Adipocyte (in vitro differentiated cells): ENCODE results near the gene ZNRD2.
A peak's percentile ranks its signal among the peaks of the same experiment; 100 is the strongest.
"Not testable (repeated sequence)": the region's sequence is repeated elsewhere in the genome, so short reads cannot be mapped to it uniquely, and the experiment has no call there.

Experiments
- DNase-seq: peaks from one replicate; pipeline ENCODE4 v3.0.0-alpha.2; 2015; ENCODE audit warnings: low read depth
- H3K27me3 ChIP-seq: replicated peaks from 2 replicates; pipeline ENCODE4 v1.7.0; 2013; ENCODE audit warnings: mild to moderate bottlenecking, low read length, moderate library complexity; ENCODE audit not compliant: control insufficient read depth, insufficient read depth
- H3K36me3 ChIP-seq: 2 replicates; pipeline ENCODE4 v1.7.0; 2013; ENCODE audit warnings: low read length, mild to moderate bottlenecking, moderate library complexity; ENCODE audit not compliant: control insufficient read depth, insufficient read depth, severe bottlenecking
- H3K4me1 ChIP-seq: 2 replicates; pipeline ENCODE4 v1.7.0; 2013; ENCODE audit warnings: mild to moderate bottlenecking, low read length, moderate library complexity; ENCODE audit not compliant: control insufficient read depth, insufficient read depth
- H3K4me3 ChIP-seq: 2 replicates; pipeline ENCODE4 v1.7.0; 2013; ENCODE audit warnings: mild to moderate bottlenecking, low read length, moderate library complexity
- H3K9ac ChIP-seq: 2 replicates; pipeline ENCODE4 v1.7.0; 2013; ENCODE audit warnings: mild to moderate bottlenecking, low read length, moderate library complexity
- H3K9me3 ChIP-seq: 2 replicates; pipeline ENCODE4 v1.7.0; 2013; ENCODE audit warnings: mild to moderate bottlenecking, low read length, moderate library complexity; ENCODE audit not compliant: control insufficient read depth

Gene ZNRD2

DNA sequence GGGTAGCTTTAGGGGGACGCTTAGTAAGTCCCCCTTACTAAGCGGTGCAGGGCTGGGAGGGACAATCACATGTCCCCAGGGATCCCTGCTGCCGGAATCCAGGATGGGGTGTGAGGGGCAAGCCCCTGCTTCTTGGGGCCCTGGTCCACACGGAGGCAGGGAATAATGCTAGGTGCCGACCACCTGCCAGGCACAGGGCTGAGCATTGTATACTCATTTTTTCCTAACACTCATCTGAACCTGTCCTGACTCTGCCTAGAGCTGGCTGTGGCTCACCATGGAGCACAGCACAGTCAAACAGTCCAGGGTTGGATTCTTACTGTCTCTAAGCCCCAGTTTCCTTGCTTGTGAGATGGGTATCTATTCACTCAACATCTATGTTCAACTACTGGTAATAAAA is 10.7 kb upstream of the ZNRD2 start:
- Histone ChIP-seq H3K4me3 (no peak overlapping the region), H3K36me3 (no peaks in the 10 kb centered on the region), H3K9me3 (no peaks in the 10 kb centered on the region), H3K4me1 (peaks cover 53% of the 10 kb centered on the region), H3K9ac (peak overlapping the region; percentile 84), H3K27me3 (no peaks in the 10 kb centered on the region)
- no peak for DNase-seq

DNA sequence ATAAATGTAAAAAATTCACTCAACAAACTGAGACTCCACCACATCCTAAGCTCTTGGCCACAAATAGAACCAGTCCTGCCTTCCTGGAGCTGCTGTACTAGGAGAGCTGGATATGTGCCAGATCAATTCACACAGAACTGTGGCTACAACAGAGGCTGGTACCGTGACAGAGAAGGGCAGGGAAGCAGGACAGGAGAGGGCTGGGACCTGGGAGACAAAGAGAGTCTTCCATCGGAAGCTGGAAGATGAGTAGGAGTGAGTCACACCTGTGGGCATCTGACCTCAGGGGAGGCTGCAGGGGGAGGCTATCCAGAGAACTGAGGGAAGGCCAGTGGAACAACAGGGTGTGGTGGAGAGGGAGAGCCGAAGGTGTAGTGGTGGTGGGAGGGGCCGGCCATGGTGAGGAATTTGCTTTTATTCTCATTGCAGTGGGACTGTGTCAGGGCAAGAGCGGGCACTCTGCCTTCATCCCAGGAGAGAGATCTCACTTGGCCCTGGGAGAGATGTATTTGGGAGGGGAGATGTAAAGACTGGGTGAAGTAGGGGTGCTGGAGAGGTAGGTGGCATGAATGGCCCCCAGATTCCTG is 10.2 kb upstream of the ZNRD2 start:
- no peaks in the 10 kb centered on the region for H3K27me3 ChIP-seq
- no peak overlapping the region for H3K4me3 ChIP-seq
- peak overlapping the region; percentile 84 for H3K9ac ChIP-seq
- no peaks in the 10 kb centered on the region for H3K9me3 ChIP-seq
- H3K4me1 ChIP-seq = peaks cover 53% of the 10 kb centered on the region
- H3K36me3 ChIP-seq = no peaks in the 10 kb centered on the region
- DNase-seq = peak; percentile 53

DNA sequence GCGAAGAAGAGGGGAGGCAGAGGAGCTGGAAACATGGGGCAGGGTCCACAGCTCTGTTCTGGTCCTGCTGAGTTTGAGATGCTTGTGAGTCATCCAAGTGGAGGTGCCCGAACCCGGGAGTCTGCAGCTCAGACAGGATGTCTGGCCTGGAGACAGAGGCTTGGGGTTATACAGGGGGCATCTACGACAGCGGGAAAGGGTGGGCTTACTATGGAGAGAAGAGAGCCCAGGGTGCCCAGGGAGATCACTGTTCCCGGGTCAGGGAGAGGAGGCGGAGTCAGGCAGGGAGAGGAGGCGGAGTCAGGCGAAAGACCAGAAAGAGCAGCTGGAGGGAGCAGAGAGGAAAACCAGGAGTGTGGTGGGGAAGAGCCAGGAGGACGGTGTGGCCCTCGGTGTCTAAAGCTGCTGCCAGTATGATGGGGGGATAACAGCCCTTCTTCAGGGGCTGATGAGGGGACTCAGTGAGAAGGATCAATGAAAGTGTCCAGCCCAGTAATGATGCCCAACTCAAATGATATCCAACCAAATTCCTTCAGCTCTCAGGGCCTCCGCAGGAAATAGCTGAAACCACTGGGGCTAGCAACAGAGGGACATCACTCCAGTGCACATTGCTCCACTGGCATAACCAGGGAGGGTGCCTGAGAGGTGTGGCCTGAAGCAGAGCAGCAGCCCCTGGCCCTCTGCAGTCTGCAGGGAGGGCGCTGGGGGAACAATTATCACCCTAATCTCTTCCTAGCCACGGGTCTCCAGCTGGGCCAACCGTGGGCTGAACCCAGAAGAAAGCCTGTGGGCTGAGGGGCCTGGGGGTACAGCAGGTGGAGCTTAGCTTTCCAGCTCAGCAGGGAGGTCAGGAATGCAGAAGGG is 9.5 kb upstream of the ZNRD2 start:
- no peaks in the 10 kb centered on the region for H3K36me3 ChIP-seq
- H3K4me3 ChIP-seq = no peak overlapping the region
- H3K9me3 ChIP-seq = no peaks in the 10 kb centered on the region
- DNase-seq = peak; percentile 60
- H3K27me3 ChIP-seq = no peaks in the 10 kb centered on the region
- H3K9ac ChIP-seq = no peak overlapping the region
- peaks cover 45% of the 10 kb centered on the region for H3K4me1 ChIP-seq

DNA sequence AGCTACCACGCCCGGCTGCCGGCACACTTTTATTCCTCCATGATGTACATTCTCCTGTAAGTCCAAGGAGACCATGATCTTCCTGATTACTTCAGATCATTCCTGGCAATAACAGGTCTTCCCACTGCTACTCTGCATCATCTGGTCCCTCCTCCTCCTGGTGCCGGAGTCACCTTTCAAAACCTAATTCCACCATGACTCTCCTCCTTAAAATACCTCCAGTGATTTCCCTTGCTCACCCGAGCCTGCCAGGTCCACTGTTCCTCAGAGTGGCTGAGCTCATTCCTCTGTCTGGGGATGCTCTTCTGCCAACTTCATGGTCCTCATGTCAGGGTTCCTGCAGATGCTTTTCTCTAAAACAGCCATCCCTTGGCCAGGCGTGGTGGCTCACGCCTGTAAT is 8.3 kb upstream of the ZNRD2 start:
- no peaks in the 10 kb centered on the region for H3K9me3 ChIP-seq
- no peak overlapping the region for H3K9ac ChIP-seq
- no peak for DNase-seq
- peaks cover 36% of the 10 kb centered on the region for H3K4me1 ChIP-seq
- H3K4me3 ChIP-seq = no peak overlapping the region
- H3K27me3 ChIP-seq = no peaks in the 10 kb centered on the region
- H3K36me3 ChIP-seq = no peaks in the 10 kb centered on the region

DNA sequence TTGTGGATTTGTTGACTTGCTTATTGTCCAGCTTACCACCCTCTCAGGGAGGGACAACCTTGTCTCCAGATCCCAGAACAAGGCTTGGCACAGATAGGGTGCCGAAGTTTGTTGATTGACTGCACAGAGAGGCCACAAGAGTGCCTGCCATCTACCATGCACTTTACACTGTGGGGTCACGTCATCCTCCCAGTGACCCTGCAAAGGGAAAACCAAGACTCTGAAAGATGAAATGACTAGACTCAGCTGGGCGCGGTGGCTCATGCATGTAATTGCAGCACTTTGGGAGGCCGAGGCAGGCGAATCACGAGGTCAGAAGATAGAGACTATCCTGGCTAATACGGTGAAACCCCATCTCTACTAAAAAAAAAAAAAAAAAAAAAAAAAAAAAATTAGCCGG is 7.5 kb upstream of the ZNRD2 start:
- peaks cover 32% of the 10 kb centered on the region for H3K4me1 ChIP-seq
- no peaks in the 10 kb centered on the region for H3K9me3 ChIP-seq
- H3K4me3 ChIP-seq = no peak overlapping the region
- DNase-seq = no peak
- no peaks in the 10 kb centered on the region for H3K27me3 ChIP-seq
- no peak overlapping the region for H3K9ac ChIP-seq
- H3K36me3 ChIP-seq = peaks cover under 1% of the 10 kb centered on the region

DNA sequence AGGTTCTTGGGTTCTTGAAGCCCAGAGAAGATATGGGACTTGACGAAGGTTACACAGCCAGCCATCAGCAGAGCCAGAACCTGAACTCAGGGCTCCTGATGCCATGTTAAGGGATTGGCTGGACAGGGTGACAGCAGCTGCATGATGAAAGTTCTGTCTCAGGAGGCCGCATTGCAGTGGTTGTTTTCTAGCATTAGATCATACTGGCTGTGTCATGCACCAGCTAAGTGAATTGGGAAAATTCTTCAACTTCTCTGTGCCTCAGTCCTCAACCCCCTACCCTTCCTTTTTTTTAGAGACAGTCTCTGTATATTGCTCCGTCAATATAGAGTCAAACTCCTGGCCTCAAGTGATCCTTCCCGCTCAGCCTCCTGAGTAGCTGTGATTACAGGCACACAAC is 6.7 kb upstream of the ZNRD2 start:
- Histone ChIP-seq H3K4me1 (peaks cover 32% of the 10 kb centered on the region), H3K36me3 (peaks cover 5% of the 10 kb centered on the region), H3K27me3 (no peaks in the 10 kb centered on the region), H3K4me3 (no peak overlapping the region), H3K9me3 (no peaks in the 10 kb centered on the region), H3K9ac (no peak overlapping the region)
- DNase-seq = no peak

DNA sequence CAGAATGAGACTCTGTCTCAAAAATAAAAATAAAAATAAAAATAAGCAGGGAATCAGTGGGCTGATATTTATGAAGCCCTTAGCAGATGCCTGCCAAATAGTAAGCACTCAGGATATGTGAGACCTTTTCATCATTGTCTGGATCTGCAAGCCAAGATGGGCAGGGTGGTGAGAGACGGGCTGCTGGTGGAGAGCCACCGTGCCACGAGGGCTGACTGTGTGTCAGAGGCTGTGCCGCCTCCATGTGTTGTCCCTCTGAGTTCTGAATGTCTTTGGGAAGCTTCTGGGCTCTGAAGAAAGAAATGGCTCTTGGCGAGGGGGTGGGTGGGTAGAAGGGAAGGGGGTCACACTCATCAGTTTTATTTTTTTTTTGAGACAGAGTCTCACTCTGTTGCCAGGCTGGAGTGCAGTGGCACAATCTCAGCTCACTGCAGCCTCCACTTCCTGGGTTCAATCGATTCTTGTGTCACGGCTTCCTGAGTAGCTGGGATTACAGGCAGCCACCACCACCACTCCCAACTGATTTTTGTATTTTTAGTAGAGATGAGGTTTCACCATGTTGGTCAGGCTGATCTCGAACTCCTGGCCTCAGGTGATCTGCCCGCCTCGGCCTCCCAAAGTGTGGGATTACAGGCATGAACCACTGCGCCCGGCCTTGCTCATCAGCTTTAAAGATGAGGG is 5.3 kb upstream of the ZNRD2 start:
- H3K36me3 ChIP-seq, H3K27me3 ChIP-seq, H3K4me3 ChIP-seq, DNase-seq, H3K9me3 ChIP-seq, H3K9ac ChIP-seq: not testable (repeated sequence)
- H3K4me1 ChIP-seq = peaks cover 27% of the 10 kb centered on the region

DNA sequence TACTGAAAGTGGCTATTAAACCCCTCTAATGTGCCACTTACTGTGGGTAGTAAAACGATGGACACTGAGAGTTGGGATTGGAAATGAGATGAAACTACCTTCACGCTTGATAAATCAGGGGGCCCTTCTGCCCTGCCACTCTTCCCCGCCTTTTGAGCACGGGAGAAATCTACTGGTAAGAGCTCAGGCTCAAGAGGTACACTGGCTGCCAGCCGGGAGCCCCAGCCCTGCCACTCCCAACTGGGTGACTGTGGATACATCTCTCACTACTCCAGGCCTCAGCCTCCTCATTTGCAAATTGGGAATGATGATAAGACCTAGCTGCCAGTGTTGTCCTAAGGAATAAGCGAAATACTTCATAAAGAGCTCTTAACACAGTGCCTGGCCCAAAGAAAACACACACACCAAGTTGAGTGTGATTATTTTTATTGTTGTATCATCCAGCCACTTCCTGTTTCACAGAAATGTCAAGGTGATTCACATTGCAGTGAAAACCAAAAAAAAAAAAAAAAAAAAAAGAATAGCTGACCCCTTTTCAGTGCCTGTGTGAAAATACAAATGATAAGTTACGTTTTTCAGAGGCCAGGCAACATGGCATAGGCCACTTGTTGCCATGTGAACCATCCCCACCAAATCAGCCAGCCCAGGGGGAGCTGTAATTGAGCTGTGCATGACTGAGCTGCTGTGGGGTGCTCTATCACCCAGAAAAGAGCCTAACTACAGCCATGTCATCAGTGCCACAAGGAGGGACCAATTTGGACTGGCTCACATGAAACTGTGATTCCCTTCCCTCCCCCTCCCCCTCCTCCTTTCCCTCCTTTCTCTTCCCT is 4.4 kb upstream of the ZNRD2 start:
- Histone ChIP-seq H3K9me3 (no peaks in the 10 kb centered on the region), H3K27me3 (no peaks in the 10 kb centered on the region), H3K4me1 (peaks cover 21% of the 10 kb centered on the region), H3K9ac (no peak overlapping the region), H3K4me3 (no peak overlapping the region), H3K36me3 (peaks cover 5% of the 10 kb centered on the region)
- no peak for DNase-seq

DNA sequence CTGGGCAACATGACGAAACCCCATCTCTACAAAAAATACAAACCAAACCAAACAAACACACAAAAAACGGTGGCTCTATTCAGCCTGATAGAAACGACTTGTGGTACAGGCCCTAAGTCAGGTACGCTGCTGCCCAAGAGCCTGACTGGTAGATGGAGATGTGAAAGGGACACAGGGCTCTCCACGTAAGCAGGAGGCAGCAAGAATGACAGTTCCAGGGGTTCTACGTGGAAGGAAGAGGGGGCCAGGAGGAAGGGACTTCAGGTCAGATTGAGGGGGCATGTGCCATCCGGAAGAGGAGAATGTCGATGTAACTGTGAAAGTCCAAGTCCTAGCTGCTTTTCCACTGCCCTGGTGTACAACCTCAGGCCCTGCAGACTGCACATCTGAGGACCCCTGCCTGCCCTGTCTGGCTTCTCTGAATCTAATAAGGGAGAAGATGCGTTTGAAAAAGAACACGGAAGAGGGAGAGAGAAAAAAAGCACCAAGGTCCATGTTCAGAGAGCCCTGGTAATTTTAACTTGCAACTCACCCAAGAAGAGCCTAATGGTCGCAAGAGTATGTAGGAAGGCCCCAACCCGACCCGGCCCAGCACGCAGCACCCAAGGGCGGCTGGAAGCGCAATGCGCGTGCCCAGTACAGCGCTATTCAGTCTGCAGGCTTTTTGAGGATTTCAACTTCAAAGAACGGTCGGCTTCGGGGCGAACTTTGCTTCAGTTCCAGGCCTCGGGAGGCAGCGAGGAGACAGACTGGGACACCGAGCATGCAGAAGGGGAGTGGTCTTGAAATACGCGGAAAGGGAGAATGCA is 909 bp upstream of the ZNRD2 start:
- peak overlapping the region; percentile 99 for H3K9ac ChIP-seq
- no peak for DNase-seq
- no peaks in the 10 kb centered on the region for H3K9me3 ChIP-seq
- H3K36me3 ChIP-seq = peaks cover 9% of the 10 kb centered on the region
- H3K27me3 ChIP-seq = no peaks in the 10 kb centered on the region
- peak overlapping the region; percentile 100 for H3K4me3 ChIP-seq
- peaks cover 32% of the 10 kb centered on the region for H3K4me1 ChIP-seq

DNA sequence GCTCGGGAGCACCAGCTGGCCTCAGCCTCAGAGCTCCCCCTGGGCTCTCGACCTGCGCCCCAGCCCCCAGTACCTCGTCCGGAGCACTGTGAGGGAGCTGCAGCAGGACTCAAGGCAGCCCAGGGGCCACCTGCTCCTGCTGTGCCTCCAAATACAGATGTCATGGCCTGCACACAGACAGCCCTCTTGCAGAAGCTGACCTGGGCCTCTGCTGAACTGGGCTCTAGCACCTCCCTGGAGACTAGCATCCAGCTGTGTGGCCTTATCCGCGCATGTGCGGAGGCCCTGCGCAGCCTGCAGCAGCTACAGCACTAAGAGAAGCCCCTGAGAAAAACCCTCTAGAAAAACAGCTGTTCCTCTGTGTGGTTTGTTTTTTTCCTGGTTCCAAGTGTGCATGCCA is 1.1 kb downstream of the ZNRD2 start:
- no peak for DNase-seq
- H3K36me3 ChIP-seq = peaks cover 9% of the 10 kb centered on the region
- H3K9me3 ChIP-seq = no peaks in the 10 kb centered on the region
- H3K27me3 ChIP-seq = no peaks in the 10 kb centered on the region
- H3K4me3 ChIP-seq = peak overlapping the region; percentile 100
- H3K4me1 ChIP-seq = peaks cover 46% of the 10 kb centered on the region
- peak overlapping the region; percentile 99 for H3K9ac ChIP-seq
